Mesenchymal stem cell (in vitro differentiated cells and primary cell): ENCODE data around the gene MPC2.

Experiments used
- DNase-seq: peaks from one replicate; pipeline ENCODE4 v3.0.0-alpha.2; 2013
- H2AFZ ChIP-seq: one replicate; pipeline ENCODE4 v1.6.1; 2013; ENCODE audit warnings: low read depth, mild to moderate bottlenecking, control low read depth, inconsistent platforms, low read length, moderate library complexity
- H2AK5ac ChIP-seq: 2 replicates; pipeline ENCODE4 v1.6.1; 2013; ENCODE audit warnings: low read length, moderate library complexity, mild to moderate bottlenecking, inconsistent platforms; ENCODE audit not compliant: severe bottlenecking
- H2BK120ac ChIP-seq: one replicate; pipeline ENCODE4 v1.6.1; 2013; ENCODE audit warnings: low read depth, mild to moderate bottlenecking, inconsistent platforms, low read length, moderate library complexity
- H2BK12ac ChIP-seq, 2 experiments: one replicate each; pipeline ENCODE4 v1.6.1; 2013; ENCODE audit warnings: inconsistent platforms in 2 of 2, low read length in 2 of 2, mild to moderate bottlenecking in 2 of 2, moderate library complexity in 2 of 2, control low read depth in 1 of 2
- H2BK15ac ChIP-seq: one replicate; pipeline ENCODE4 v1.6.1; 2013; ENCODE audit warnings: mild to moderate bottlenecking, low read depth, inconsistent platforms; ENCODE audit not compliant: poor library complexity, severe bottlenecking
- H2BK5ac ChIP-seq: 2 replicates; pipeline ENCODE4 v1.6.1; 2013; ENCODE audit warnings: low read depth, mild to moderate bottlenecking, low read length, control low read depth, inconsistent platforms; ENCODE audit not compliant: poor library complexity, severe bottlenecking
- H3K14ac ChIP-seq, 2 experiments: one replicate each; pipeline ENCODE4 v1.6.1; 2013; ENCODE audit warnings: inconsistent platforms in 2 of 2, low read length in 2 of 2, control low read depth in 1 of 2, mild to moderate bottlenecking in 1 of 2, moderate library complexity in 1 of 2
- H3K18ac ChIP-seq, 2 experiments: one replicate each; pipeline ENCODE4 v1.6.1; 2013; ENCODE audit warnings: inconsistent platforms in 2 of 2, low read length in 2 of 2, control low read depth in 1 of 2, low read depth in 1 of 2, mild to moderate bottlenecking in 1 of 2
- H3K23ac ChIP-seq, 2 experiments: one replicate each; pipeline ENCODE4 v1.6.1; 2013; ENCODE audit warnings: inconsistent platforms in 2 of 2, low read length in 2 of 2, mild to moderate bottlenecking in 2 of 2, moderate library complexity in 2 of 2, control low read depth in 1 of 2
- H3K27ac ChIP-seq: 2 replicates; pipeline ENCODE4 v1.5.1; 2013; ENCODE audit warnings: mild to moderate bottlenecking, moderate library complexity, low read length, control low read depth, inconsistent platforms; ENCODE audit not compliant: poor library complexity, severe bottlenecking
- H3K27me3 ChIP-seq, 2 experiments: 2 replicates each; pipeline versions ENCODE4 v1.6.1 to v1.7.0; 2013; ENCODE audit warnings: low read length in 2 of 2, mild to moderate bottlenecking in 2 of 2, moderate library complexity in 2 of 2, control low read depth in 1 of 2, inconsistent platforms in 1 of 2; ENCODE audit not compliant: control insufficient read depth in 1 of 2, insufficient read depth in 1 of 2
- H3K36me3 ChIP-seq, 2 experiments: 2 replicates each; pipeline versions ENCODE4 v1.6.1 to v1.7.0; 2013; ENCODE audit warnings: low read length in 2 of 2, control low read depth in 1 of 2, inconsistent platforms in 1 of 2, low read depth in 1 of 2, mild to moderate bottlenecking in 1 of 2; ENCODE audit not compliant: insufficient read depth in 2 of 2, control insufficient read depth in 1 of 2
- H3K4ac ChIP-seq, 2 experiments: one replicate each; pipeline ENCODE4 v1.6.1; 2013; ENCODE audit warnings: inconsistent platforms in 2 of 2, low read length in 2 of 2, mild to moderate bottlenecking in 2 of 2, moderate library complexity in 2 of 2, control low read depth in 1 of 2, low read depth in 1 of 2
- H3K4me1 ChIP-seq: 2 replicates; pipeline ENCODE4 v1.6.1; 2013; ENCODE audit warnings: low read depth, low read length, control low read depth; ENCODE audit not compliant: control insufficient read depth, insufficient read depth
- H3K4me2 ChIP-seq: 2 replicates; pipeline ENCODE4 v1.6.1; 2013; ENCODE audit warnings: low read length, mild to moderate bottlenecking, inconsistent platforms; ENCODE audit not compliant: poor library complexity, severe bottlenecking
- H3K4me3 ChIP-seq, 2 experiments: 2 replicates each; pipeline versions ENCODE4 v1.5.1 to v1.7.0; 2013; ENCODE audit warnings: low read length in 2 of 2, mild to moderate bottlenecking in 2 of 2, control low read depth in 1 of 2, low read depth in 1 of 2; ENCODE audit not compliant: insufficient read depth in 1 of 2
- H3K79me1 ChIP-seq: replicated peaks from 2 replicates; pipeline ENCODE4 v1.6.1; 2013; ENCODE audit warnings: mild to moderate bottlenecking, control low read depth, low read length, inconsistent platforms; ENCODE audit not compliant: poor library complexity, severe bottlenecking
- H3K9ac ChIP-seq: 2 replicates; pipeline ENCODE4 v1.7.0; 2013; ENCODE audit warnings: mild to moderate bottlenecking, low read length, moderate library complexity
- H3K9me3 ChIP-seq: 2 replicates; pipeline ENCODE4 v1.7.0; 2013; ENCODE audit warnings: mild to moderate bottlenecking, low read length; ENCODE audit not compliant: control insufficient read depth
- H4K8ac ChIP-seq: one replicate; pipeline ENCODE4 v1.6.1; 2013; ENCODE audit warnings: inconsistent platforms, mild to moderate bottlenecking, low read length, moderate library complexity
- H4K91ac ChIP-seq: one replicate; pipeline ENCODE4 v1.6.1; 2013; ENCODE audit warnings: mild to moderate bottlenecking, low read length, inconsistent platforms
- WGBS: methylation state at CpG from one replicate; pipeline ENCODE4 v1.1.7; 2013; ENCODE audit warnings: mixed read lengths; 5-methylcytosine and 5-hydroxymethylcytosine counted together

MPC2 gene

GRCh38 chr1:167912294-167912693 is 24.6 kb downstream of the MPC2 start:
- H4K8ac ChIP-seq: no peak overlapping the region
- no peak overlapping the region for H3K14ac ChIP-seq
- H3K4me3 ChIP-seq: no peak overlapping the region
- H3K4ac ChIP-seq: no peak overlapping the region
- H2AK5ac ChIP-seq: no peak overlapping the region
- H2BK5ac ChIP-seq: no peak overlapping the region
- no peak overlapping the region for H3K27ac ChIP-seq
- H3K23ac ChIP-seq: no peak overlapping the region
- H3K27me3 ChIP-seq: no peaks in the 10 kb centered on the region
- H3K4me1 ChIP-seq: peaks cover 2% of the 10 kb centered on the region
- peaks cover 3% of the 10 kb centered on the region for H3K79me1 ChIP-seq
- H3K9me3 ChIP-seq: peaks cover 6% of the 10 kb centered on the region
- no peak overlapping the region for H2BK12ac ChIP-seq
- H2BK15ac ChIP-seq: no peak overlapping the region
- H3K18ac ChIP-seq: no peak overlapping the region
- no peak for DNase-seq
- no peak overlapping the region for H3K4me2 ChIP-seq
- H3K9ac ChIP-seq: no peak overlapping the region
- H3K36me3 ChIP-seq: peaks cover 14 to 33% of the 10 kb centered on the region in 2 experiments
- H4K91ac ChIP-seq: no peak overlapping the region
- H2AFZ ChIP-seq: no peak overlapping the region
- WGBS: 72% methylated on average over 6 of the region's 7 CpGs
- H2BK120ac ChIP-seq: no peak overlapping the region

- no peak overlapping the region for H4K8ac ChIP-seq
- no peak overlapping the region for H3K4ac ChIP-seq
- no peaks in the 10 kb centered on the region for H3K4me1 ChIP-seq
- H3K4me3 ChIP-seq: no peak overlapping the region
- H2BK5ac ChIP-seq: no peak overlapping the region
- H2AK5ac ChIP-seq: no peak overlapping the region
- no peak overlapping the region for H2AFZ ChIP-seq
- H3K9me3 ChIP-seq: peaks cover 6% of the 10 kb centered on the region
- no peaks in the 10 kb centered on the region for H3K27me3 ChIP-seq
- H3K27ac ChIP-seq: no peak overlapping the region
- H2BK15ac ChIP-seq: no peak overlapping the region
- WGBS: 98% methylated on average over 8 of the region's 8 CpGs
- no peak overlapping the region for H4K91ac ChIP-seq
- H2BK120ac ChIP-seq: no peak overlapping the region
- peaks cover 14 to 25% of the 10 kb centered on the region in 2 experiments for H3K36me3 ChIP-seq
- no peak overlapping the region for H3K18ac ChIP-seq
- no peak overlapping the region for H3K23ac ChIP-seq
- no peak overlapping the region for H3K14ac ChIP-seq
- no peak overlapping the region for H3K9ac ChIP-seq
- H3K79me1 ChIP-seq: no peaks in the 10 kb centered on the region
- DNase-seq: no peak
- no peak overlapping the region for H2BK12ac ChIP-seq
- no peak overlapping the region for H3K4me2 ChIP-seq
Observed at GRCh38 chr1:167911413-167911812, 25.5 kb downstream of the MPC2 start.

GRCh38 chr1:167910530-167910929 is 26.3 kb downstream of the MPC2 start:
- Histone ChIP-seq H2AFZ (no peak overlapping the region), H3K14ac (no peak overlapping the region), H4K8ac (no peak overlapping the region), H3K27me3 (no peaks in the 10 kb centered on the region), H2BK15ac (no peak overlapping the region), H3K4me1 (no peaks in the 10 kb centered on the region), H4K91ac (no peak overlapping the region), H3K18ac (no peak overlapping the region), H3K36me3 (peaks cover 13 to 17% of the 10 kb centered on the region in 2 experiments), H3K9ac (no peak overlapping the region), H3K4me2 (no peak overlapping the region), H2BK12ac (no peak overlapping the region), H2BK5ac (no peak overlapping the region), H2AK5ac (no peak overlapping the region), H3K27ac (peak overlapping the region; percentile 44), H3K4ac (no peak overlapping the region), H3K23ac (no peak overlapping the region), H3K4me3 (no peak overlapping the region), H2BK120ac (no peak overlapping the region), H3K9me3 (peaks cover 6% of the 10 kb centered on the region), H3K79me1 (no peaks in the 10 kb centered on the region)
- 79% methylated on average over 1 of the region's 2 CpGs for WGBS
- DNase-seq: no peak

GRCh38 chr1:167909691-167910180 is 27.1 kb downstream of the MPC2 start:
- H3K23ac ChIP-seq: no peak overlapping the region
- peaks cover 6% of the 10 kb centered on the region for H3K9me3 ChIP-seq
- no peak overlapping the region for H2BK120ac ChIP-seq
- no peak overlapping the region for H2AFZ ChIP-seq
- DNase-seq: no peak
- no peak overlapping the region for H3K4me2 ChIP-seq
- H3K9ac ChIP-seq: no peak overlapping the region
- WGBS: 93% methylated on average over 5 of the region's 6 CpGs
- no peak overlapping the region for H3K4ac ChIP-seq
- H3K4me1 ChIP-seq: peaks cover under 1% of the 10 kb centered on the region
- H3K14ac ChIP-seq: no peak overlapping the region
- no peaks in the 10 kb centered on the region for H3K27me3 ChIP-seq
- H3K36me3 ChIP-seq: peaks cover 10 to 12% of the 10 kb centered on the region in 2 experiments
- peak overlapping the region; percentile 50 for H3K27ac ChIP-seq
- H3K79me1 ChIP-seq: no peaks in the 10 kb centered on the region
- no peak overlapping the region for H2BK5ac ChIP-seq
- no peak overlapping the region for H2BK15ac ChIP-seq
- H3K18ac ChIP-seq: no peak overlapping the region
- no peak overlapping the region for H4K91ac ChIP-seq
- H2AK5ac ChIP-seq: no peak overlapping the region
- H3K4me3 ChIP-seq: no peak overlapping the region
- H4K8ac ChIP-seq: no peak overlapping the region
- no peak overlapping the region for H2BK12ac ChIP-seq
